ENCODE measurements around the gene SERPINE1. TPM values are rescaled to one million over a fixed set of nuclear protein-coding genes. Genes with fewer than 3 reads are reported as not detected.

Gene SERPINE1
- total RNA-seq, 1 experiment from 2014 or later: 12.8 TPM

DNA sequence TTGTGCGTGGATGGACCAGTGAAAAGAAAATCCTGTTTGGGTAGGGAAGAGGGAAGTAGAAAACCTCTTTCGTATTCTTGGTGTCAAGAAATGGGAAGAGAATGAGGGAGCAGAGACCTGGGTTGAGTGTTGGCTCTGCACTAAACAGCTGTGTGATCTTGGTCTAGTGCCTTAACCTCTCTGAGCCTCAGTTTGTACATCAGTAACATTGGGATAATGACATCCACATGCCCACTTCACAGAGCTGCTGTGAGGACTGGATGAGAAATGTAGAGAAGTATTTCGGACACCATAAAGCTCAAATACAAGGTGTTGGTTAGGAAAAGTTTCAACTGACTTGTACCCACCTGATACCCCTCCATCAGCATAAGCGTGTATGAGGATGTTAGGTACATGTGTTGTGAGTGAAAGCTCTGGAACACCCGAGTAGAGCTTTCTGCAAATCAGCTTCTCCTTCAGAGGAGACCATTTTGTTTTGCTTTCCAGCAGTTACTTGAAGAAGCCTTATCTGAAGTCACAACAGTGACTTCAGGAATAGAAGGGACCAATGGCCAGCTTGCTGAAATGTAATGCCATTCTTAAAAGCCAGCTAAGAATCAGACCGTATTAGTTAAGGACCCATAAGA is 30.5 kb upstream of the SERPINE1 start:
- H3K36me3 ChIP-seq (ENCODE audit: control insufficient read depth in 1 of 2, insufficient read depth in 2 of 2, low read length in 2 of 2): no peaks in the 10 kb centered on the region
- H3K27ac ChIP-seq (ENCODE audit: low read depth, low read length): no peak overlapping the region
- intact Hi-C loops (cut with micrococcal nuclease): no loop called here
- no peaks in the 10 kb centered on the region for H3K79me2 ChIP-seq (ENCODE audit: insufficient read depth, low read length)
- no peaks in the 10 kb centered on the region for H3K9me3 ChIP-seq (ENCODE audit: control insufficient read depth in 1 of 2, insufficient read depth in 1 of 2, low read depth in 1 of 2, low read length in 2 of 2)
- H3K27me3 ChIP-seq (ENCODE audit: insufficient read depth, low read length): no peaks in the 10 kb centered on the region
- H3K9ac ChIP-seq (ENCODE audit: low read length): no peak overlapping the region
- TF ChIP-seq EGR1 (IDR thresholded peaks at IDR 0.05; ENCODE audit: low read depth) (no peak), SRF (IDR thresholded peaks at IDR 0.05; ENCODE audit: low read depth) (no peak), SP1 (IDR thresholded peaks at IDR 0.05; ENCODE audit: low read depth) (no peak), CBX3 (IDR thresholded peaks at IDR 0.05; ENCODE audit: low read depth) (no peak), TCF7L2 (IDR thresholded peaks at IDR 0.05; ENCODE audit: borderline replicate concordance, extremely low read depth, insufficient read depth, insufficient read length) (no peak), ZNF274 (IDR thresholded peaks at IDR 0.05; ENCODE audit: low read depth, low read length) (no peak)
- TF ChIP-seq, protein P1, sequence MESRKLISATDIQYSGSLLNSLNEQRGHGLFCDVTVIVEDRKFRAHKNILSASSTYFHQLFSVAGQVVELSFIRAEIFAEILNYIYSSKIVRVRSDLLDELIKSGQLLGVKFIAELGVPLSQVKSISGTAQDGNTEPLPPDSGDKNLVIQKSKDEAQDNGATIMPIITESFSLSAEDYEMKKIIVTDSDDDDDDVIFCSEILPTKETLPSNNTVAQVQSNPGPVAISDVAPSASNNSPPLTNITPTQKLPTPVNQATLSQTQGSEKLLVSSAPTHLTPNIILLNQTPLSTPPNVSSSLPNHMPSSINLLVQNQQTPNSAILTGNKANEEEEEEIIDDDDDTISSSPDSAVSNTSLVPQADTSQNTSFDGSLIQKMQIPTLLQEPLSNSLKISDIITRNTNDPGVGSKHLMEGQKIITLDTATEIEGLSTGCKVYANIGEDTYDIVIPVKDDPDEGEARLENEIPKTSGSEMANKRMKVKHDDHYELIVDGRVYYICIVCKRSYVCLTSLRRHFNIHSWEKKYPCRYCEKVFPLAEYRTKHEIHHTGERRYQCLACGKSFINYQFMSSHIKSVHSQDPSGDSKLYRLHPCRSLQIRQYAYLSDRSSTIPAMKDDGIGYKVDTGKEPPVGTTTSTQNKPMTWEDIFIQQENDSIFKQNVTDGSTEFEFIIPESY (IDR thresholded peaks at IDR 0.05; ENCODE audit: extremely low read depth, insufficient replicate concordance, low read length): no peak
- TF ChIP-seq, protein P2, sequence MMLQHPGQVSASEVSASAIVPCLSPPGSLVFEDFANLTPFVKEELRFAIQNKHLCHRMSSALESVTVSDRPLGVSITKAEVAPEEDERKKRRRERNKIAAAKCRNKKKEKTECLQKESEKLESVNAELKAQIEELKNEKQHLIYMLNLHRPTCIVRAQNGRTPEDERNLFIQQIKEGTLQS (IDR thresholded peaks at IDR 0.05): no peak
- POLR2A ChIA-PET: interaction anchor here (0.8 to 1.4 kb wide), 5 partner anchors 11 to 484 kb away, joined by 3 to 5 read pairs (median 3); partner anchors contain the start of genes MOSPD3, SERPINE1 and TRIM56
- H2AFZ ChIP-seq (ENCODE audit: low read depth, low read length, poor library complexity, severe bottlenecking): no peak overlapping the region
- DNase-seq (ENCODE audit: low read depth, low spot score): no peak
- CTCF ChIA-PET: interaction anchor here (1.2 to 2.0 kb wide), 5 partner anchors 10 to 48 kb away, joined by 3 to 10 read pairs (median 4); no protein-coding TSS in a partner anchor
- H3K4me2 ChIP-seq (ENCODE audit: low read length): no peak overlapping the region
- peaks cover 30 to 70% of the 10 kb centered on the region in 2 experiments for H3K4me1 ChIP-seq (ENCODE audit: control insufficient read depth in 1 of 2, insufficient read depth in 2 of 2, low read length in 2 of 2)
- H3K4me3 ChIP-seq (replicated peaks in 1 of 2; ENCODE audit: low read depth in 1 of 2, low read length in 2 of 2): no peak overlapping the region
- BruUV-seq (replicated peaks): no TSS peak
- H4K20me1 ChIP-seq (ENCODE audit: insufficient read depth): no peaks in the 10 kb centered on the region
- ATAC-seq: no peak
- RAD21 ChIA-PET (ENCODE audit: low non-redundant PET in 1 of 2, low total read pairs in 2 of 2, uncharacterized antibody in 2 of 2, unreplicated experiment in 2 of 2): no interaction called here
- H3K9me2 ChIP-seq (ENCODE audit: insufficient read depth): no peaks in the 10 kb centered on the region
